Activated T-cell treated with anti-CD3 and anti-CD28 coated beads, Interleukin-2, amount 50 U/mL, for 48 hours (primary cell): ENCODE data around the gene RLF.

Source experiments
- DNase-seq, 2 experiments: peaks; one replicate each; pipeline ENCODE4 v3.0.0-alpha.2; 2020

RLF gene

GRCh38 chr1:40161125-40161887 lies at the start of gene RLF:
Gene RLF, plus strand, starts transcription at chr1:40161387. Its CDS starts 13 bp downstream, at chr1:40161400.
- peak; percentile 97 to 98 for DNase-seq

DNA sequence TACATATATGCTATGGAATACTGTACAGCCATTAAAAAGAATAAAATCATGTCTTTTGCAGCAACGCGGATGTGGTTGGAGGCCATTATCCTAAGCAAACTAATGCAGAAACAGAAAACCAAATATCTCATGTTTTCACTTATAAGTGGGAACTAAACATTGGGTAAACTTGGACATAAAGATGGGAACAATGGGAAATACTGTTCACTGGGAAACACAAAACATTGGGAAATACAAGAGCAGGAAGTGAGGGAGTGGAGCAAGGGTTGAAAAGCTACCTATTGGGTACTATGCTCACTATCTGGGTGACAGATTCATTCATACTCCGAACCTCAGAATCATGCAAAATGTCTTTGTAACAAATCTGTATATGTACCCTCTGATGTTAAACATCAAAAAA lies 46.8 kb upstream of the RLF start:
- no peak for DNase-seq

- DNase-seq = no peak
Observed at GRCh38 chr1:40120128-40120527, 41.1 kb upstream of the RLF start.

- no peak for DNase-seq
Observed at GRCh38 chr1:40122855-40123254, 38.3 kb upstream of the RLF start.

- DNase-seq = no peak
Observed at GRCh38 chr1:40130892-40131291, 30.3 kb upstream of the RLF start.

DNA sequence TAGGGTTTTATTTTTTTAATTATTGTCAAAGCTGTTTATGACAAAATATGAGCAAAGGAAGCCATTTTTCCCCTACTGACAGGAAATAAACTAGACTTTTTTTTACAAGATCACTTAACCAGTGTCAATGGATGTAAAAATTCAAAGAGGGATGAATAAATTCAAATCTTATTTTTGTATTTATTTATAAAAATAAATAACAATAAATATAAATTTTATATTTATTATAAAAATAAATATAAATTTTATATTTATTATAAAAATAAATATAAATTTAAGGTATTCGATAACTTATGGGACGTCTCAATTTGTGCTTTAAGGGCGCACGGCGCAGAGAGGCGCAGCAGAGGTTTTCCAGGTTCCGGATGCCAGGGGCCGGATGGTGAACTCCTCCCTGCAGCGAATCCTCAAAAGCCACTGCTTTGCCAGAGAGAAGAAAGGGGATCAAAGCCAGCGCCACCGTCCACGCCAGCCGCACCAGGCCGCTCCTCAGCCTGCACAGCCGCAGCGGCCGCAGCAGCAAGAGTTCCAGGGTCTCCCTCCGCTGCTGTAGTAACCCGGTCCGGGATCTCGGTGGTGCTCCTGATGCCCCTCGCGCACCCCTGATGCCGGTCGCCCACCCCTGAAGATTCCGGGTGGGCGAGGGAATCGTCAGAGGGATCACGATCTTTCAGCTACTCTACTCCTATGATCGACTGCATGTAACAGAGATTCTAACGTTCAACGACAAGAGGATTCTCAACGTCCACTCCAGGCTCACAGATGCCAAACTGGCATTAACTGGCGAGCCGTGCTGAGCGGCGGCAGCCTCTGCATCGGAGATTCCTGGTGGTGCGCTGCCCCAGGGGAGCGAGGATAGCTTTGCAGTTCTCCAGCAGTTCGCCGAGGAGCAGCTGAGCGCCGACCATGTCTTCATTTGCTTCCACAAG lies 28.5 kb upstream of the RLF start:
- DNase-seq = no peak

DNA sequence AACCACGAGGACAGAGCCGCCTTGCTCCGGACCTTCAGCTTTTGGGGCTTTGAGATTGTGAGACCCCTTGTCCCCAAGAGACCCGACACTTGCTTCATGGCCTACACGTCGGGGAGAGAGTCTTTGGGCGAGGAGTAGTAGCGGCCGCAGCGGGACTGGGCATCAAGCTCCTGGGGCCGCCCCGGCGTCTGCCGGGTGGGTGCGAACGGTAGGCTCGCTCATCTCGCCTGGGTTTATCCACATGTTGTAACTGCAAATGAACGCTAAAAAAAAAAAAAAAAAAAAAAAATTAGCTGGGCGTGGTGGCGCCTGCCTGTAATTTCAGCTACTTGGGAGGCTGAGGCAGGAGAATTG lies 27.9 kb upstream of the RLF start:
- DNase-seq = no peak

- DNase-seq = no peak
Observed at GRCh38 chr1:40133839-40134238, 27.3 kb upstream of the RLF start.

DNA sequence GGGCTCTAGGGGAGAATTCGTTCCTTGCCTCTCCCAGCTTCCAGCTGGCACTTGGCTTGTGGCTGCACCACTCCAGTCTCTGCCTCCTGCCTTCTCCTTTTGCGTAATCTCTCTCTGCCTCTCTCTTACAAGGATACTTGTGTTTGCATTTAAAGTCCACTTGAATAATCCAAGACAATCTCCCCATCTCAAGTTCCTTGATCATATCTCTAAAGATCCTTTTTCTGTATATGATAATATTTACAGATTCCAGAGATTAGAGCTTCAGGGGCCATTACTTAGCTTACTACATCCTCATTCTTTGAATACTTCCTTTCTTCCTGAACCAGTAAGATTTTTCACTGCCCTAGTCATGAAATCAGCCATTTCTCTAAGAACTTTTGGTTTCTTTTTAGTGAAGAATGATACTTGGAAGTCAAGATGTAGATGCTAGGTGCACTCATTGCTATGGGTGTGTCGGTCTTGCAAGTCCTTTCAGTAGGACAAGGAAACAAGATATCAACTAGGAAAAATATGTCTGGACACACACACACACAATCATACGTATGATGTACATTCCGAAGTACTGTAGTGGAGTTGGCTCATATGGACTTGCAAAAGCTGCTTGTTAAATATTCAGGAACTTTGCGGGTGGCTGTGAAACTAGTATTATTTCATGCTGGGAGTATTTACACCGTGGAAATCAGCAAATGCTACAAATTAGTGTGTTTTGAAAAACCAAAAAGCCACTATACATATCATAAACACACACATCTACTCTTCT lies 20.8 kb upstream of the RLF start:
- DNase-seq = no peak

- no peak for DNase-seq
Observed at GRCh38 chr1:40141878-40142535, 19.2 kb upstream of the RLF start.

- peak; percentile 60 to 62 for DNase-seq
Observed at GRCh38 chr1:40143891-40144575, 17.2 kb upstream of the RLF start.

- DNase-seq = no peak
Observed at GRCh38 chr1:40151457-40152079, 9.6 kb upstream of the RLF start.

- DNase-seq = no peak
Observed at GRCh38 chr1:40153073-40153770, 8.0 kb upstream of the RLF start.

DNA sequence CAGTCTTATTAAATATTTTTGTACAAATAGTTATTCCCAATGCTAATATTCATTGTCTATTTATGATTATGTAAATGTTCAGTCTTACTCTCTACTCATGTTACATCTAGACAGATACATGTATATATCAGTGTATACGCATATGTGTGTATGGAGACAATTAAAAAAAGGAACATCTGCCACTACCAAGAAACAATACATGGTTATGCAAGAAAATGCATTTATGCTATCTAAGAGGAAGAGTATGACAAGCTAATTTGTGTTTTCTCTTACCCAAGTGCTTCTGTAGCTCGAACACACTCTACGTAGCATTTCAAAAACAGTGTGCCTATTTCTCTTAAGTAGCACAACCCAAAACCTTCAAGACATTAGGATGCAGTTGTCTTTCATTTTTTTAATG lies 6.1 kb upstream of the RLF start:
- DNase-seq = no peak

GRCh38 chr1:40155910-40156309 lies 5.3 kb upstream of the RLF start:
- no peak for DNase-seq

DNA sequence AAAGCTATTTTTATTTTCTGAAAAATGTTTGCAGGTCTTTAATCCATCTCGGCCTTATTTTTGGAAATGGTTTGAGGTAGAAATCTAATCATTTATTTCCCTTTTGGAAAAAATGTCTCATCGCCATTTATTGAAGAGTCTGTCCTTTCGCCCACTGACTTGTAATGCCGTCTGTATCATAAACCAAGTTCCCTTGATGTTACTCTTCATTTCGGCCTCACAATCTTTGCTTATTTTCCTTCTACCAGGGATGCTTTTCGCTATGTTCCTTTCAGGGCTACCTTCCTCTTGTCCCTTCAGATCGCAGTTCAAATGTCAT lies 422 bp upstream of the RLF start:
- DNase-seq = no peak

- no peak for DNase-seq
Observed at GRCh38 chr1:40161888-40162397, 756 bp downstream of the RLF start.

GRCh38 chr1:40162753-40163441 lies 1.7 kb downstream of the RLF start:
- DNase-seq = no peak

DNA sequence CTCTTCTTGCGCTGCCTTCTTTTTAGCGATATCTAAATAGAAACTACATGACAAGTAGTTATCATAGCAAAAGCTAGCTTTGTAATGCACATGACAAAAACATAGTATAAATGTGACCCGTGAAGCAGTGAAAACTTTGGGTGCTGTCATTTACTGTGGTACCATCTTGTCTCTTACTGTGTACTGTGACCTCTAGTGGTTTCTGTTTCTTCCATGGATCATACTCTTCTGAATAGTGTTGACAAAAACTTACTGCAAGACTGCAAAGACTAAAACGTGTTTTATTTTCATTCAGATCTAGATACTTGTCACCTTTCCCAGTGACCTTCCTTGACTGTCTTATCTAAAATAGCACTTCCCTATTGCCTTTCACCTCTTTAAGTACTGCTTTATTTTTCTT lies 6.1 kb downstream of the RLF start:
- no peak for DNase-seq

- no peak for DNase-seq
Observed at GRCh38 chr1:40171036-40171435, 9.8 kb downstream of the RLF start.
